HL-60 (cell line): ENCODE data around the gene EFCC1.
"Not testable (repeated sequence)": the region's sequence is repeated elsewhere in the genome, so short reads cannot be mapped to it uniquely, and the experiment has no call there.

Source experiments
- DNase-seq, 2 experiments: peaks; one replicate each; pipeline ENCODE4 v3.0.0-alpha.2; 2010 to 2020; ENCODE audit warnings: low read depth in 1 of 2, low spot score in 1 of 2
- H3K27ac ChIP-seq: fragments of 250-450 bp; sonication (Bioruptor Pico); replicated peaks from 2 replicates; pipeline ENCODE4 v1.5.1; 2020; ENCODE audit warnings: mild to moderate bottlenecking, moderate library complexity
- H3K27me3 ChIP-seq: fragments of 250-450 bp; sonication (Bioruptor Pico); 2 replicates; pipeline ENCODE4 v1.5.1; 2021; ENCODE audit warnings: mild to moderate bottlenecking, moderate library complexity; ENCODE audit not compliant: insufficient read depth, poor library complexity, severe bottlenecking
- H3K4me3 ChIP-seq: replicated peaks from 2 replicates; pipeline ENCODE4 v1.5.1; 2011; ENCODE audit warnings: mild to moderate bottlenecking, control low read depth, low read length; ENCODE audit not compliant: insufficient read depth
- CTCF ChIP-seq: IDR thresholded peaks from one replicate; pipeline ENCODE4 v1.5.1; 2011; ENCODE audit warnings: low read length, control low read depth, inconsistent platforms; ENCODE audit not compliant: insufficient read depth
- GABPA ChIP-seq: IDR thresholded peaks from 2 replicates; pipeline ENCODE4 v1.6.1; 2012; ENCODE audit warnings: low read depth
- POLR2AphosphoS5 ChIP-seq: IDR thresholded peaks from 2 replicates; pipeline ENCODE4 v1.6.1; 2012; ENCODE audit warnings: low read depth
- REST ChIP-seq: IDR thresholded peaks from 2 replicates; pipeline ENCODE4 v1.6.1; 2012; ENCODE audit warnings: low read depth; ENCODE audit not compliant: insufficient replicate concordance
- SPI1 ChIP-seq: IDR thresholded peaks from 2 replicates; pipeline ENCODE4 v1.6.1; 2012; ENCODE audit warnings: low read depth, mild to moderate bottlenecking, borderline replicate concordance

The EFCC1 gene

GRCh38 chr3:129084501-129084900 lies 83.4 kb downstream of the EFCC1 start:
- no peaks in the 10 kb centered on the region for H3K27me3 ChIP-seq
- TF ChIP-seq CTCF, result no peak
- TF ChIP-seq GABPA, result no peak
- TF ChIP-seq POLR2AphosphoS5, result no peak
- TF ChIP-seq SPI1, result no peak
- no peak for TF ChIP-seq REST
- no peak for DNase-seq
- no peak overlapping the region for H3K4me3 ChIP-seq
- H3K27ac ChIP-seq, result no peak overlapping the region

- no peak for DNase-seq
These were observed 84.1 kb downstream of the EFCC1 start for GRCh38 chr3:129085165-129085715.

GRCh38 chr3:129085818-129086217 lies 84.7 kb downstream of the EFCC1 start:
- no peak overlapping the region for H3K27ac ChIP-seq
- no peak overlapping the region for H3K4me3 ChIP-seq
- TF ChIP-seq REST (no peak), CTCF (no peak), SPI1 (no peak), POLR2AphosphoS5 (no peak), GABPA (no peak)
- no peak for DNase-seq
- no peaks in the 10 kb centered on the region for H3K27me3 ChIP-seq

More at GRCh38 chr3:129085165-129085715, 84.1 kb downstream of the EFCC1 start:
- no peak for TF ChIP-seq GABPA
- no peak for TF ChIP-seq SPI1
- Histone ChIP-seq H3K4me3 (no peak overlapping the region), H3K27ac (no peak overlapping the region), H3K27me3 (no peaks in the 10 kb centered on the region)

- H3K4me3 ChIP-seq, result no peak overlapping the region
- no peak overlapping the region for H3K27ac ChIP-seq
- DNase-seq, result no peak
- no peak for TF ChIP-seq GABPA
- TF ChIP-seq SPI1, result no peak
- TF ChIP-seq POLR2AphosphoS5, result no peak
- TF ChIP-seq CTCF, result no peak
- TF ChIP-seq REST, result no peak
- H3K27me3 ChIP-seq, result no peaks in the 10 kb centered on the region
These were observed 86.1 kb downstream of the EFCC1 start for GRCh38 chr3:129087138-129087702.

GRCh38 chr3:129087904-129088303 lies 86.8 kb downstream of the EFCC1 start:
- DNase-seq, result peak; percentile 20 to 70
- not testable (repeated sequence) for H3K27me3 ChIP-seq, H3K4me3 ChIP-seq, H3K27ac ChIP-seq

- not testable (repeated sequence) for H3K27ac ChIP-seq, H3K27me3 ChIP-seq, H3K4me3 ChIP-seq, DNase-seq
These were observed 87.2 kb downstream of the EFCC1 start for GRCh38 chr3:129088312-129088711.
